BLaER1 treated with 17β-estradiol and CSF1 and Interleukin-3, amounts not matched to agents 10 nM and 100 nM (cell line): ENCODE results near the gene HLA-DPB1.

Source experiments
- H3K27ac ChIP-seq, 11 experiments: shearing (Covaris generic); formaldehyde crosslinking; 2 replicates each; pipeline ENCODE4 v1.8.1; 2022
- H3K27me3 ChIP-seq, 11 experiments: shearing (Covaris generic); formaldehyde crosslinking; 2 replicates each; pipeline ENCODE4 v1.8.1; 2022
- H3K36me3 ChIP-seq, 11 experiments: shearing (Covaris generic); formaldehyde crosslinking; 2 replicates each; pipeline ENCODE4 v1.8.1; 2022
- H3K4me1 ChIP-seq, 10 experiments: shearing (Covaris generic); formaldehyde crosslinking; 2 replicates each; pipeline ENCODE4 v1.8.1; 2022
- H3K4me2 ChIP-seq, 11 experiments: shearing (Covaris generic); formaldehyde crosslinking; 2 replicates each; pipeline ENCODE4 v1.8.1; 2022
- H3K4me3 ChIP-seq, 10 experiments: shearing (Covaris generic); formaldehyde crosslinking; 2 replicates each; pipeline ENCODE4 v1.8.1; 2022
- H3K9ac ChIP-seq, 11 experiments: shearing (Covaris generic); formaldehyde crosslinking; 2 replicates each; pipeline ENCODE4 v1.8.1; 2022
- H3K9me3 ChIP-seq, 11 experiments: shearing (Covaris generic); formaldehyde crosslinking; replicated peaks in 1 of 11; 2 replicates each; pipeline ENCODE4 v1.8.1; 2022
- H4K20me1 ChIP-seq, 11 experiments: shearing (Covaris generic); formaldehyde crosslinking; 2 replicates each; pipeline ENCODE4 v1.8.1; 2022
- Cebpa-rat ChIP-seq, 11 experiments: shearing (Covaris generic); IDR thresholded peaks; 2 replicates each; pipeline ENCODE4 v1.8.1; 2022

Gene HLA-DPB1

DNA sequence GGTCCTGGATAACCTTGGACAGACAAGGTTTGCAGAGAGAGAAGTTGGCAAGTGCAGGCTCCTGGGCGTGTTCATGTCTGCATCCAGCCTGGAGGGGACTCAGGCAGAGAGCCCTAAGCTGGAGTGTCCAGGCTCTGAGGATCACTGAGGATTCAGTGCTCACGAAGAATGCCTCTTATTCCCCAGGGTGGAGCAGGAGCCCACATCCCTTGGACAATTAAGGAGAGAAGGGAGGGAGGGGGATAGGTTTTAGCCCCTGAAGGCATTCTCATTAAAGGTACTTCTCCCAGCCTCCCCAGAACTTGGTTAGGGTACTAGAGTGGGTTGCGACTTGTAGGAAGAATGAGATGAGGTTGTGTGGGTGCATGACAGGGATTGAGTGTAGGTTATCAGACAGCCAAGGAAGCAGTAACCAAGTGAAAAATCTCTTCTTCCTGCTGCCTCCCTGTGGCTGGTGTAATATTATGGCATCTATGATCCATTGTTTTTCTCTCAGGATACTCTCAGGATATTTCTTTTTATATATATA, 680 bp downstream of the HLA-DPB1 start:
- Histone ChIP-seq H3K36me3 (no peaks in the 10 kb centered on the region; a peak in 2 of 22 replicates), H3K9me3 (no peaks in the 10 kb centered on the region), H3K27ac (peak overlapping the region; percentile 60 to 86 (median 83)), H3K9ac (peak overlapping the region; percentile 65 to 84 (median 78); a peak in 21 of 22 replicates), H3K4me3 (peak overlapping the region; percentile 54 to 83 (median 68)), H3K27me3 (no peaks in the 10 kb centered on the region), H4K20me1 (peaks cover 0 to 31% (median 4%) of the 10 kb centered on the region in 11 experiments; a peak in 8 of 22 replicates), H3K4me2 (peak overlapping the region; percentile 88 to 98 (median 95)), H3K4me1 (peaks cover 75 to 94% (median 84%) of the 10 kb centered on the region in 10 experiments)
- TF ChIP-seq Cebpa-rat (IDR thresholded peaks at IDR 0.05), result no peak

DNA sequence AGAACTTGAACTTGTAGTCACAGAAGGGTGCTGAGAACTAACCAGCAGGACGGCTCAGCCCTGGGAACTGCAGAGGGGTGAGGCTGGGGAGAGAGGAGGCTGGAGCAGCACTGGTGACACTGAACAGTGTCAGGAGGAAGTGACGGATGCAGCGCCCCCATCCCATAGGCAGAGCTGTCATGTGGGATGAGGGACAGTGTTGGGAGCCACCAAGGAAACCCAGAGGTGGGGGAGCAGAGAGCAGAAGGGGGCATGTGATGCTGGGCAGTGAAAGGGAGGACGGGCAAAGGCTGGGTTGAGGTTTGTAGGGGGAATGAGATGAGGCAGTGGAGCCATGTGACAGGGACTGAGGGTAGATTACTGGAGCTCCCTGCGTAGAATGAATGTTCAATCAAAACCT, 2.1 kb downstream of the HLA-DPB1 start:
- Histone ChIP-seq H3K9ac (peak overlapping the region in 3 of 11 experiments; percentile 10 to 26 (median 19); a peak in 2 of 22 replicates), H4K20me1 (peaks cover 0 to 31% (median 0%) of the 10 kb centered on the region in 11 experiments; a peak in 7 of 22 replicates), H3K4me2 (peak overlapping the region; percentile 59 to 95 (median 93)), H3K36me3 (peaks cover 0 to 9% (median 0%) of the 10 kb centered on the region in 11 experiments; a peak in 5 of 22 replicates), H3K9me3 (no peaks in the 10 kb centered on the region), H3K27me3 (no peaks in the 10 kb centered on the region), H3K27ac (peak overlapping the region in 2 of 11 experiments; percentile 12 to 15; a peak in 4 of 22 replicates), H3K4me3 (peak overlapping the region in 5 of 10 experiments; percentile 15 to 43 (median 35); a peak in 6 of 20 replicates), H3K4me1 (peaks cover 71 to 94% (median 82%) of the 10 kb centered on the region in 10 experiments)
- no peak for TF ChIP-seq Cebpa-rat (IDR thresholded peaks at IDR 0.05)

DNA sequence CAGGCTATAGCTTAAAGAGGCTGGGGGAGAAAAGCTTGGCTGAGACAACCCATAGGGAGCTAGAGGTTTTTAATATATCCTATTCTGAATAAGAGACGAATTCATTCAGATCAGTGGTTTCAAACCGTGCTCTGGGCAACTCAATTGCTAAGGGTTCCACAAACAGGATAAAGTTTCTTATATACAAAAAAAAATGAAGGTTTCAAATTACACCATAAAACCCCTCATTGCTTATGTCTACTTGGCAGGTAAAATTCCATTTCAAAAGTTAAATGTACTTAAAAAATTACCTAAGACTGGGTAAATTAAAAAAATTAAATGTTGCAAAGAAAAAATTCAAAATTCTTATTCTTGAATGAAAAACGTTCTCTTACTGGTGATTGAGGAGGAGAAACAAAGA, 2.7 kb downstream of the HLA-DPB1 start:
- H3K4me3 ChIP-seq, result peak overlapping the region in 4 of 10 experiments; percentile 15 to 43 (median 38); a peak in 5 of 20 replicates
- H3K27me3 ChIP-seq, result no peaks in the 10 kb centered on the region
- H3K9me3 ChIP-seq, result no peaks in the 10 kb centered on the region
- H4K20me1 ChIP-seq, result peaks cover 0 to 34% (median 0%) of the 10 kb centered on the region in 11 experiments; a peak in 7 of 22 replicates
- peak overlapping the region in 2 of 11 experiments; percentile 12 to 26; a peak in 3 of 22 replicates for H3K9ac ChIP-seq
- peak overlapping the region in 3 of 11 experiments; percentile 65 to 75 (median 73); a peak in 4 of 22 replicates for H3K27ac ChIP-seq
- H3K4me2 ChIP-seq, result peak overlapping the region; percentile 73 to 95 (median 94); a peak in 21 of 22 replicates
- H3K4me1 ChIP-seq, result peaks cover 66 to 92% (median 77%) of the 10 kb centered on the region in 10 experiments
- peaks cover under 1 to 14% (median 5%) of the 10 kb centered on the region in 11 experiments; a peak in 20 of 22 replicates for H3K36me3 ChIP-seq
- TF ChIP-seq Cebpa-rat (IDR thresholded peaks at IDR 0.05), result no peak

DNA sequence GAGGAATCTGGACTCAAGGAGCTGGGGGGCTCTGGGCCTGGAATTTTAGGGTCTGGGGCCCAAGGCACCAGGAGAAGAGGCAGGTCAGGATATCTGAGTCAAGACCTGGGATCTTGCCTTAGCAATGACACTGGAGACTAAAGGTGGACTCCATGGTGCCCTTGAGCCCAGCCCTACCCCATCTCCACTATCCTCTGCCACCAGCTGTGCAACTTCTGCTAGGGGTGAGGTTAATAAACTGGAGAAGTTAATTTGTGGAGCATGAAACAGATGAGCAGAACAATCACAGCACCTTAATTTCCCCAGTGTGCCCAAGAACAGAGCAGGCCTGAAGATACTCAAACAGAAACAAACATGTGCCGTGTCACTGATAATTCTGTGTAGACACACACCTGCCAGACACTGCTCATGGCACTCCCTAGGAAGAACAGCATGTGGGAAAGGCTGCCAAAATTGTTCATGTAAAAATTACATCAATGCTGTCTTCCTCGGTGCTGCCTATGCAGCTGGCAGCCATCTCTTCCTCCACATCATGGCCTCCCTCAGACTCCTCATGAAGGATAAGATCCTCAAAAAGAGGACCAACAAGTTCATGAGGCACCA, 3.2 kb downstream of the HLA-DPB1 start:
- H3K4me1 ChIP-seq, result peaks cover 64 to 91% (median 74%) of the 10 kb centered on the region in 10 experiments
- H3K27me3 ChIP-seq, result no peaks in the 10 kb centered on the region
- TF ChIP-seq Cebpa-rat (IDR thresholded peaks at IDR 0.05), result no peak
- peak overlapping the region; percentile 73 to 95 (median 94) for H3K4me2 ChIP-seq
- no peaks in the 10 kb centered on the region for H3K9me3 ChIP-seq
- H3K27ac ChIP-seq, result peak overlapping the region in 8 of 11 experiments; percentile 1 to 75 (median 64); a peak in 10 of 22 replicates
- peak overlapping the region in 2 of 11 experiments; percentile 2 to 12; a peak in 2 of 22 replicates for H3K9ac ChIP-seq
- H3K36me3 ChIP-seq, result peaks cover 6 to 20% (median 11%) of the 10 kb centered on the region in 11 experiments; a peak in 20 of 22 replicates
- H3K4me3 ChIP-seq, result no peak overlapping the region
- peaks cover 0 to 34% (median 0%) of the 10 kb centered on the region in 11 experiments; a peak in 7 of 22 replicates for H4K20me1 ChIP-seq

DNA sequence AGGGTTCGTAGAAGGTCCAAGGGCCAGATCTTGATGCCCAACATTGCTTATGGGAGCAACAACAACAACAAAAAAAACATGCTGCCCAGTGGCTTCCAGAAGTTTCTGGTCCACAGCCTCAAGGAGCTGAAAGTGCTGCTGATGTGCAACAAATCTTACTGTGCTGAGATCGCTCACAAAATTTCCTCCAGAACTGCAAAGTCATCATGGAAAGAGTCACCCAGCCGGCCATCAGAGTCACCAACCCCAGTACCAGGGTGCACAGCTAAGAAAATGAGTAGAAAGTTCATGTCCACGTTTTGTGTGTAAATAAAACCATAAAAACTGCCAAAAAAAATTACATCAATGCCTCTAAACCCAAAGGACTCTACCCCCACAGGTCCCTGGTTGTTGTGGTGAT, 3.8 kb downstream of the HLA-DPB1 start:
- Histone ChIP-seq H3K9ac (peak overlapping the region in 4 of 11 experiments; percentile 6 to 81 (median 40); a peak in 4 of 22 replicates), H3K4me3 (peak overlapping the region in 7 of 10 experiments; percentile 56 to 76 (median 68); a peak in 8 of 20 replicates), H3K36me3 (peaks cover 12 to 26% (median 16%) of the 10 kb centered on the region in 11 experiments; a peak in 21 of 22 replicates), H4K20me1 (peaks cover 0 to 34% (median 0%) of the 10 kb centered on the region in 11 experiments; a peak in 7 of 22 replicates), H3K27me3 (no peaks in the 10 kb centered on the region), H3K4me1 (peaks cover 63 to 92% (median 78%) of the 10 kb centered on the region in 10 experiments), H3K9me3 (no peaks in the 10 kb centered on the region), H3K4me2 (peak overlapping the region; percentile 73 to 95 (median 94)), H3K27ac (peak overlapping the region in 9 of 11 experiments; percentile 3 to 75 (median 67); a peak in 13 of 22 replicates)
- no peak for TF ChIP-seq Cebpa-rat (IDR thresholded peaks at IDR 0.05)

DNA sequence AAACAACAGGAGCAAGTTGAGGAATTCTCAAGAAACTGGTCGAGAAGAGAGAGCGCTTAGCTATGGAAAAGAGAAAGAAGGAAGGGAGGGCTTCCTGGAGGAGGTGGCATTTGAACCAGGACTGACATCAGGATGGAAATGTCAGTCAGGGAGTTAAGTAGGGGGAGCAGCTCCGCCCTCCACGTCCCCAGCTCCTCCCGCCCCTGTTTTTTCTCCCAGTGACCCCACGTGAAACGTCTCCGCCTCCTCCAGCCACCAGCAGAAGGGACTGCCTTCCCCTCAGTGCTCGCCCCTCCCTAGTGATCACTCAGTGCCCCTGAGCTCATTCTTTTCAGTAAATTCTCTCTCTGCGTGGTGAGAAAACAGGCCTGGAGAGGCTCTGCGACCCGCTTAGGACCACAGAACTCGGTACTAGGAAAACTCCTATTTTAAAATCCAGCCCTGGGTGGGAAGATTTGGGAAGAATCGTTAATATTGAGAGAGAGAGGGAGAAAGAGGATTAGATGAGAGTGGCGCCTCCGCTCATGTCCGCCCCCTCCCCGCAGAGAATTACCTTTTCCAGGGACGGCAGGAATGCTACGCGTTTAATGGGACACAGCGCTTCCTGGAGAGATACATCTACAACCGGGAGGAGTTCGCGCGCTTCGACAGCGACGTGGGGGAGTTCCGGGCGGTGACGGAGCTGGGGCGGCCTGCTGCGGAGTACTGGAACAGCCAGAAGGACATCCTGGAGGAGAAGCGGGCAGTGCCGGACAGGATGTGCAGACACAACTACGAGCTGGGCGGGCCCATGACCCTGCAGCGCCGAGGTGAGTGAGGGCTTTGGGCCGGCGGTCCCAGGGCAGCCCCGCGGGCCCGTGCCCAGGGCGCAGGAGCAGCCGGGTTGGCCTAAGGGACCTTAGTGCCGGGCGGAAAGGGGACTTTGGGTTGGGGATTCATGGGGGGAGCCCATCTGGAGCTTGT, 4.6 kb downstream of the HLA-DPB1 start:
- H3K4me2 ChIP-seq, result peak overlapping the region; percentile 73 to 95 (median 94)
- H3K36me3 ChIP-seq, result peaks cover 20 to 34% (median 24%) of the 10 kb centered on the region in 11 experiments
- TF ChIP-seq Cebpa-rat (IDR thresholded peaks at IDR 0.05), result no peak
- H4K20me1 ChIP-seq, result peaks cover 0 to 34% (median 0%) of the 10 kb centered on the region in 11 experiments; a peak in 7 of 22 replicates
- H3K27me3 ChIP-seq, result no peaks in the 10 kb centered on the region
- H3K9ac ChIP-seq, result peak overlapping the region; percentile 70 to 82 (median 80)
- peak overlapping the region; percentile 32 to 75 (median 67); a peak in 21 of 22 replicates for H3K27ac ChIP-seq
- peaks cover 59 to 86% (median 73%) of the 10 kb centered on the region in 10 experiments for H3K4me1 ChIP-seq
- H3K4me3 ChIP-seq, result peak overlapping the region; percentile 56 to 76 (median 65)
- no peaks in the 10 kb centered on the region for H3K9me3 ChIP-seq

DNA sequence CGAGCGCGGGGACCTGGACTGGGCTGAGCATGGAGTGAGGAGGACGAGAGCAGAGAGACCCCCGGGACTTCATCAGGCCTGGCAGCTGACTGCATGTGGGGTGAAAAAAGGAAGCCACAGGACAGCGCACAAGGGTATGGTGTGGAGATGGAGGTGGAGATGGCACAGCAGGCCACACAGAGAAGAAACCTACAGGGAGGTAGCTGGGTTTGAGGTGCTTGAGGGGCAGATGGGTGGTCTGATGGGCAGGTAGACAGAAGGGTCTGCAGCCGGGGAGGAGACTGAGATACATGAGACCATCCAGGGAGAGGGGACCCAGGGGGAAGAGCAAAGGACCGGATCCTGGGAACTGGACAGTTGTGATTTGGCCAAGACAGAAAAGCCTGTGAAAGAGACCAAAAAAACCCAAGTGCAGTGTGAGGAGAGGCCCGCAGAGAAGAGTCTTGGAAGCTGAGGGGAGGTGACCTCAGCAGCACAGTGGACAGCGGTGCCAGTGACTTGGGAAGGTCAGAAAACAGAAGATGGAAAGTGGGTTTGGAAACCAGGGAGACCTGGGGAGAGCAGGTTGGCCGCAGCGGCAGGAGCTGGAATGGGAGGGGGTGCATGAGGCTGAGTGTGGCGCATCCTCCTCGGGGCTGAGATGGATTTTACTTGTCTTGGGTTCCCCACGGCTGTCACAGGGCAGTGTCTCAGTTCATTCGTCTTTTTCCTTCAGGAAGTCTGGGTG, 5.5 kb downstream of the HLA-DPB1 start:
- no peak for TF ChIP-seq Cebpa-rat (IDR thresholded peaks at IDR 0.05)
- Histone ChIP-seq H3K4me1 (peaks cover 53 to 78% (median 66%) of the 10 kb centered on the region in 10 experiments), H3K9ac (peak overlapping the region; percentile 70 to 82 (median 80)), H3K4me2 (peak overlapping the region; percentile 73 to 95 (median 94)), H3K27ac (peak overlapping the region; percentile 32 to 75 (median 67); a peak in 21 of 22 replicates), H4K20me1 (peaks cover 0 to 34% (median 0%) of the 10 kb centered on the region in 11 experiments; a peak in 7 of 22 replicates), H3K27me3 (no peaks in the 10 kb centered on the region), H3K4me3 (peak overlapping the region; percentile 56 to 76 (median 65)), H3K36me3 (peaks cover 29 to 42% (median 33%) of the 10 kb centered on the region in 11 experiments), H3K9me3 (no peaks in the 10 kb centered on the region)
